Stimulated activated CD4-positive, alpha-beta T cell treated with anti-CD3 and anti-CD28 coated beads, Interleukin-2, amount 100 ng/mL, for 4 hours (primary cell): ENCODE data around the gene METTL9.
"Not testable (repeated sequence)": the region's sequence is repeated elsewhere in the genome, so short reads cannot be mapped to it uniquely, and the experiment has no call there.

Experiments
- DNase-seq: peaks from one replicate; pipeline ENCODE4 v3.0.0-alpha.2; 2020; ENCODE audit warnings: low read depth

The METTL9 gene

DNA sequence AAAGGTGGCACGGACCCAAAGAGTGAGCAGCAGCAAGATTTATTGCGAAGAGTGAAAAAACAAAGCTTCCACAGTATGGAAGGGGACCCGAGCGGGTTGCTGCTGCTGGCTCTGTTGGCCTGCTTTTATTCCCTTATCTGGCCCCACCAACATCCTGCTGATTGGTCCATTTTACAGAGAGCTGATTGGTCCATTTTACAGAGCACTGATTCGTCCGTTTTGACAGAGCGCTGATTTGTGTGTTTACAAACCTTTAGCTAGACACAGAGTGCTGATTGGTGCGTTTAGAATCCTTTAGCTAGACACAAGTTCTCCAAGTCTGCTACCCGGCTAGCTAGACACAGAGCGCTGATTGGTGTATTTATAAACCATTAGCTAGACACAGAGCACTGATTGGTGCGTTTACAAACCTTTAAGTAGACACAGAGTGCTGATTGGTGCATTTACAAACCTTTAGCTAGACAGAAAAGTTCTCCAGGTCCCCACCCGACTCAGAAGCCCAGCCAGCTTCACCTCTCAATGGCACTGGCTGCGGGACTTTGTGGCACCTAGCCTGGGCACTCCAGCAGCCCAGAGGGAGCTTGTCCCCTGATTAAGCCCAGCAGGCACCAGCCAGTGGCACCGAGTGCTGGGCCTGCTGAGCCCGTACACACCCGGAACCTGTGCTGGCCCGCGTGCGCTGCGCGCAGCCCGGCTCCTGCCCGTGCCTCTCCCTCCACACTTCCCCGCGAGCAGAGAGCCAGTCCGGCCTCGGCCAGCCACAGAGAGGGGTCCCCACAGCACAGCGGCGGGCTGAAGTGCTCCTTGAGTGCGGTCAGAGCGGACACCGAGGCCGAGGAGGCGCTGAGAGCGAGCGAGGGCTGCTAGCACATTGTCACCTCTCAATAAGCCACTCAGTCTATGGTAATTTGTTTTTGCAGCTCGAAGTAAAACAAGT is 37.9 kb downstream of the METTL9 start:
- DNase-seq, result no peak

DNA sequence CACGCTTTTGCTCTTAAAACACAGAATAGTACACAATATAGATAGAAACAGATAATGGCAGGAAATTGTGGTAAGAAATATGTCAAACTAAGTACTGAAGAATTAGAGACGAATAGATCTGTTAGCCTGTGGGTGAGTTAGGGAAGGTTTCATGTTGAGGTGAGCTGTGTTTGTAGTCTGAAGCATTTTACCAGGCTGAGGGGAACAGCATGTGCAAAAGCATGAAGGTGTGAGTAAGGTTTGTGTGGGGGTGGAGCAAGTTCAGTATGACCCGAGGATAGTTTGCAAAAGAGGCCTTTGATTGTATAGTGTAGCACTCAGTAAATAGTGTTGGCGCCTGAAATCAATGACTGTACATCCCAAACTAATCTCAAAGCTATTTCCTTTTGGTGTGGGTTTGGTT is 39.2 kb downstream of the METTL9 start:
- peak; percentile 23 for DNase-seq

DNA sequence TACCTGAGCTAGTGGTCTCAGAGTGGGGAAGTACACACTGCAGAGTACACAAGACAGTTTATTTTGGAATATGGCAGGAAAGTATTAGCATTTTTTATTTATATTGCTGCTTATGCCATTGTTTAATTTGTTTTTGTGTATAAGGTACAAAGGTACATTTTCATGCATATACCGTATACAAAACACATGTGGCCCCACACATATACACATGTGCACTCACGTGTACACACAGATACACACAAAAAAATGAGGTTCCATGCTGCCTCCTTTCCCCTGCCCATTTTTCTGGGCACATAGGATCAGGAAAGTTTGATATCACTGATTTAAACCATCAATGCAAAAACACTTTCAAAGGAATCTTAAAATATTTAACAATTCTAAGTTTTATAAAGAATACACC is 40.1 kb downstream of the METTL9 start:
- DNase-seq, result no peak

DNA sequence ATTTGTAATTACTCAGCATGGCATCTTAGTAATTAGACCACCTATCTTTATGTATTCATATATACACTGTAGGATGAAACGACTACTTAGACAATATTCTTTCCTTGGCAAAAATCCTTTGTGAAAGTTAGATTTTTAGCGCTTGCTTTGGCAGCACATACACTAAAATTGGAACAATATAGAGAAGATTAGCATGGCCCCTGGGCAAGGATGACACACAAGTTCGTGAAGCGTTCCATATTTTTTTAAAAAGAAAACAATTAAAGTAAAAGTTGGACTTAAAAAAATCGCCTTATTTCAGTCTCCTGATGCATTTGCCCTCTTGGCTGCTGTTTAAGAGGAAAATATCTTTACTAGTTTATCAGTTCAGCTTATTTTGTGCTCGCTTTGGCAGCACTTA is 42.5 kb downstream of the METTL9 start:
- no peak for DNase-seq

DNA sequence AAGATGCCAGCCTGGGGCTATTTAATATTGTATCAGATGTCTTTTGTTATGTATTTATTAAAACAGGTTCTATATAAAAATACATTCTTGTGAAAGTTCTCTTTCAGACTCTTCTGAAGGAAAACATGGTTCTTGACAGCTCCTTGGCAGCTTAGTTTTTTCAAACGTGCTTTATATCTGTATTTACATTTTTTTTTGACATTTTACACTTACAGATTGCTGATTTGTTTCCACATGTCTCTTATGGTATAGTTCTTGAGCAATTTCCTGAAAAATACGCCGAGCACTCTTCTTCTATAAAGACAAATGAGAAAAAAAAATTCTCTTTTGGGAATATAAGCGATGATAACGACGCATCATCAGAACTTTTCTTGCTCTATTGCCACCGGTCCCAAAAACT is 43.5 kb downstream of the METTL9 start:
- no peak for DNase-seq

DNA sequence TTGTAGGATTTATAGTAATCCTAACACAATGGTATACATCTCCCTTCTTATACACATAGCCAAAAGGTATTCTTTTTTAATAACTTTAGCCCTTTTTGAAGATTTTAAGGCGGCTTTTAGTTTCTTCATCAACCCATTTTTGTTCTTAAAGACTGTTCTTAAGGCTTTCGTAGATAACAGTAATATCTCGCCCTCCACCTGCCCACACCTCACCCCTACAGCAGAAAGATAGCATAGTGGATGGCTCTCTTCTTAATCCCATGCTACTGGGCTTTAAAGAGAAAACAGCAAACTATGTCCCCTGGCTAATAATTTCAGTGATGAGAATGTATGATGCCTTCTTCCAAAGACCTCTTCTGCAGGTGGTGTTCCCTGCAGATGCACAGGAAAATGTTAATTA is 44.4 kb downstream of the METTL9 start:
- DNase-seq, result no peak

DNA sequence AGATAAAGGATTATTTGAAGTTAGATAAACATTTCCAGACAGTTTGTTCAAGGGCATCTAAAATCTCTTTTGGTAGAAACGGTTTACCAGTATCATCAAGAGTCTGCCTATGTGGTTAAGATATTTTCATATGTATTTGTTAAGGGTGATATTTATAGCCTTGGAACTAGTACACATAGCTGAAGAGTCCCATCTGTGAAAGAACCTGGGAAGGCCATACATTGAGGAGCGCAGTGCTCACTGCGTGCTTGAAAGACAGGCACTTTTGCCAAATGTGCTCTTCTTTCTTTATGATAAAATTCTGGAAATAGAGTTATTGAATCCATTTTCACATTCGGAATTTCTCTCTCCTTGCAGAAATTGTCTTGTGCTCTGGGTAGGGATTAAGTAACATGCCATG is 45.3 kb downstream of the METTL9 start:
- no peak for DNase-seq

DNA sequence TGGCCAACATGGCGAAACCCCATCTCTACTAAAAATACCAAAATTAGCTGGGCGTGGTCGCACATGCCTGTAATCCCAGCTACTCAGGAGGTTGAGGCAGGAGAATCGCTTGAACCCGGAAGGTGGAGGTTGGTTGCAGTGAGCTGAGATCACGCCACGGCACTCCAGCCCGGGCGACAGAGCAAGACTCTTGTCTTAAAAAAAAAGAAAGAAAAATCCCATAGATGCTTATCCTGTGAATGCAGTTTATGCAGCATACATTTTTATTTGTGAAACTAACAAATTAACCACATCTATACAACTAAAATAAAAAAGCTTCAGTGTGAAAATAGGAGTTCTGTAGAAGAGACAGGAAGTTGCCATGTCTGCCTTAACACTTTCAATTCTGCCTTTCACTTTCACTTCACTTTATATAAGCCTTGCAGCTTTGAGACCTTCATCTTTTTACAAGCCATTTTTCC is 45.9 kb downstream of the METTL9 start:
- DNase-seq, result peak; percentile 6

DNA sequence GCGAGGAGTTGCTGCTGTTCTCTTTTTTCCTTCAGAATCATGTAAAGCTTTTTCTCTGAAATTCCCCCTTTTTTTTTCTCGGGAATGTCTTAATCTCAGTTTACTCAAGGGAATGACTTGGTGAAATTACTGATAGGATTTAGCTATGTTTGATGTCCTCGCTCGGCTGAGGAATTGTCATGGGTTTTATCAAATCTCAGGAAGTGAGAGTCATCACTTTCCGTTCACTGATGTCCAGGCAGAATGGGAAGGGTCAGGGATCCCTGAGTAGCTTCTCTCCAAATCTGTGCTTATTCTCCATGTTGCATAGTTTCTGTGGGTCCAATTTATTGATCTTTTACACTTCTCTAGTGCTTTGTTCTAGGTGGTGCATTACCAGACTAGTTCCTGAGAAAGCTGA is 46.7 kb downstream of the METTL9 start:
- DNase-seq, result no peak

DNA sequence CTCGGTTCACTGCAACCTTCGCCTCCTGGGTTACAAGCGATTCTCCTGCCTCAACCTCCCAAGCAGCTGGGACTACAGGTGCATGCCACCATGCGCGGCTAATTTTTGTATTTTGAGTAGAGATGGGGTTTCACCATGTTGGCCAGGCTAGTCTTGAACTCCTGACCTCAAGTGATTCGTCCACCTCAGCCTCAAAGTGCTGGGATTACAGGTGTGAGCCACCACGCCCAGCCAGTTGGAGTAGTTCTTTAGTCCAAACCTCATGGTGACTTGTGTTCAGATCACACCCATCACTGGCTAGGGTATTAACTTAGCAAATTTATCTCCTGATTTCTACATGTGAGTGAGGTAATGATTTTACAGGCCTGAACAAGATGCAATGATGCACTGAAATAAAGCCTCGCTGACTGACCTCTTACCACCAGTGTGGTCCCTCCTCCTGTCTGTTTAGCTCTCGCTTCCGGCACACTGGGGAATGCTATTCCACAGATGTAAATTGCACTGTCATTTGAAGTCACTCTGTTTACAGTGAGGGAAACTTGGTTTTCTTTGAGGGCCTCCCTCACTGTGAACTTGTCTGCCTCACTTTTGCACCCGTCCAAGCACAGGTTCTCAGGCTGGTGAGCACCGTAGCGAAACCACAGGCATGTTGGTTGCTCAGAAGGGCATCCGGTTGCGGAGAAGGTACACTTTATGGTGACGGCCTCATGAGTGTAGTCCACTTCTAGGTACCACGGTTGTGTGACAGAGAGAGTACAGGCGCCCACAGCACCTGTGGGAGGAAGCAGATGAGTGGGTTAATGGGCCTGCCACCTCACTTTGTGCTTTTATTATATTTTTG is 47.6 kb downstream of the METTL9 start:
- DNase-seq, result peak; percentile 57

DNA sequence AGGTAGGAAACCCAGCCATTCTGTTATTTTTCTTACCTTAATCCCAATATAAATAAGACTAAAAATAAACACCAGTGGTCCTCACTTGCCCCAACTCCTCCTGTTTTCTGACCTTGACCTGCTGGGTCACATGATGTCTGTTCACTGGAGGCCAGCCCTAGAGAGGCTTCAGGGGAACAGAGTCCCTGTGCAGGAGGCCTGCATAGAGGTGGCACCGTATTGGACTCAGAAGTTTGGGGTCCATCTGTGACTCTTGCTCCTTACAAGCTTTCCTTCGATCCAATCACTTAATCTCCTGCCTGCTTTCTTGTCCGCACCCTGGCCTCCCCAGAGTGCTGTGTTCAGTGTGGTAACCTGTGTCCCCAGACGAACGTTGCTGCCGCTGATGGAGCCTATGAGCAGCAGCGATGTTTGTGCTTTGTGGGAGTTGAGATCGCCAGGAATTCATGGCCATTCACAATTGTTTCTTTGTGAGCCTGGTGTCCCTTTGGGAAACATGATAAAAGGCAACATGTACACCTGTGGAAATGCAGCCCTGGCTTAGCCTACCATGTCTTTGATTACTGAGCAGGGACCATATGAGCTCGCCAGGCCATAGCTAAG is 48.3 kb downstream of the METTL9 start:
- no peak for DNase-seq

DNA sequence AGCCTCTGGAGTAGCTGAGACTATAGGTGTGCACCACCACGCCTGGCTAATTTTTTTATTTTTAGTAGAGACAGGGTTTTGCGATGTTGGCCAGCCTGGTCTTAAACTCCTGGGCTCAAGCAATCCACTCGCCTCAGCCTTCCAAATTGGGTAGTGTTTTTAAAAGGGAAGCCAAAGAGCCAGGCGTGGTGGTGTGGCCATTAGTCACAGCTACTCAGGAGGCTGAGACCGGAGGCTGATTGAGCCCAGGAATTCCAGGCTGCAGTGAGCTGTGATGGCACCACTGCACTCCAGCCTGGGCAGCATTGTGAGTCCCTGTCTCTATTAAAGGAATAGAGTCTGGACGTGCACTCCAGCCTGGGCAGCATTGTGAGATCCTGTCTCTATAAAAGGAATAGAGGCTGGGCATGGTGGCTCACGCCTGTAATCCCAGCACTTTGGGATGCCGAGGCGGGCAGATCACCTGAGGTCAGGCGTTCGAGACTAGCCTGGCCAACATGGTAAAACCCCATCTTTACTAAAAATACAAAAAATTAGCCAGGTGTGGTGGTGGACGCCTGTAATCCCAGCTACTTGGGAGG is 50.5 kb downstream of the METTL9 start:
- DNase-seq, result not testable (repeated sequence)

DNA sequence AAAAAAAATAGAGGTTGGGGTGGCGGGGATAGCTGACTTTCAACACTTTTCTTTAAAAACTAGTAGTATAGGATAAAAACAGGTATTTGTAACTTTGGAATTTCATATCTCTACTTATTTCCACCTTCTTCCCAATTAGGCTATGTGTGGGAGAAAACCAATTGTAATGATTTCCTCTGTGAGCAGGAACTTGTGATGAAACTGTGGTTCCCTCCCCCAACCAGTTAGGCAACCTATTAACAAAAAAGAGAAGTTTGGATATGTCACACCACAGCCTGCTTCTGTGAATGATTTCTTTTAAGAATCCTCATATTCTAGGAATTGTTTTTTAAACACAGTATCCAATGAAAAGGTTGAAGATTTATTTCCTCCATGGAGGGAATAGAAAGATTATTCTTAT is 51.1 kb downstream of the METTL9 start:
- DNase-seq, result no peak

DNA sequence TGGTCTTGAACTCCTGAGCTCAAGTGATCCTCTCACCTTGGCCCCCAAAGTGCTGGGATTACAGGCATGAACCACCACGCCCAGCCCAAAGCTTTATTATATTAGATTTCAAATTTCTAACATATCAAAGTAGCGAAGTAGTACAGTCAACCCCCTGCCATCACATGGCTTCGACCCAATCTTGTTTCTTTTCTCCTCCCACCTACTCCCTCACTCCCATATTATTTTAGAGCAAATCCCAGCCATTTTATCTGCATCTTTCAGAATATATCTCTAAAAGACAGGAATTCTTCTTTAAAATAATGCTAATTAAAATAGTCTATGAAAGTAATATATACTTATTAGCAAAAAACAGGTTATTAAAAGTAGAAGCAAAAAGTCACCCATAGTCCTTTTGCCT is 52.1 kb downstream of the METTL9 start:
- DNase-seq, result no peak

DNA sequence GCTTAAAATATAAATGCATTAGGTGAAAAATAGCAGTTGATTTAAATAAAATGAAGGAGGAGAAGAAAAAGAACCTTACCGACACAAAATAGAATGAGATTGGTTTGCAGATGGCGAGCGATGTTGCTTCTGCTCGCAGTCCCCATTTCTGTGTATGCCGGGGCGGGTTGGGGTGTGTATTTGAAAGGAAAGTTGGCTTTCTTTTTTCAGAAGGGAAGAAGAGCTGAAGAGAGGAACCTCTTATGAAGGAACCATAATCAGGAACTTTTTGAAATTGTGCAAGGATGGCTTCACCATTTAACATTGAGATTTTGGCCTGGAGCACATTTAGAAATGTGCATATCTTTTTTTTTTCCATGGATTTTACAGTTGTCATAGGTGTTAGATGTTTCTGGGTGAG is 53.1 kb downstream of the METTL9 start, which contains the start of gene IGSF6:
Gene IGSF6 (minus strand): TSS at position 156 of the 400 bp plus-strand sequence. CDS start 10 bp downstream, at position 146.
- no peak for DNase-seq

DNA sequence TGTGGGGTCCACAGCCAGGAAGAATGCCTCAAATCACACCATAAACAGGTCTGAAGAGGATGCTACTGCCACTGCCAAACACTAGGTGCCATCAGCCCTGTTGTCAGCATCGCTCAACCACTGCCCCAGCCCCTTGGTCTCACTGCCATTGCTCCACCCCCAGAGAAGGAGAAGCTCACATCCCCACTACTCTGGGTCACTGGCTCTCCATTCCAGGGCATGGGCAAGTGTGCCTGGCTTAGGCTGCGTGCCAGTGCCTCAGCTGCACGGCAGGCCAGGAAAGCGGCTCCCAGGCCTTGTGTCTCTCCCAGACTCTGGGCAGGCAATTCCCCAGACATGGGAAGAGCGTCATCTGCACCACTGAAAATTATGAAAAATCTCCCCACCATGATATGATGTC is 54.2 kb downstream of the METTL9 start:
- DNase-seq, result no peak

DNA sequence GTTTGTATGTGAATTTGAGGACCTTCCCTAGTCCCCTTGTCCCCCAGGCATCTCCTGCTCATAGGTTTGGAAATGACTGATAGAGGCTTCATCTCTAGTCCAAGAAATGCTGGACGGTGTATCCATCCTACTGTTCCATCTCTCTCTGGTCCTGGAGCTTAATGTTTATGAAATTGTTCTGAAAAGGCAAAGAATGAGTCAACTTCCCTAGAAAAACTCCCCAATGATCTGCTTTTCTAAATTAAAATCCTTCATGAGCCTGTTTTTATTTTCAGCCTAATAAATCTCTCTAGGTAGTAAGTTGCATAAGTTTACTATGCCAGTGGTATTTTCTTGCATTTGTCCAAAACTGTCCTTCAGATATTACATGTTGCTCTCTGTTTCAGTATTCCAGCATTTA is 55.1 kb downstream of the METTL9 start:
- DNase-seq, result no peak

DNA sequence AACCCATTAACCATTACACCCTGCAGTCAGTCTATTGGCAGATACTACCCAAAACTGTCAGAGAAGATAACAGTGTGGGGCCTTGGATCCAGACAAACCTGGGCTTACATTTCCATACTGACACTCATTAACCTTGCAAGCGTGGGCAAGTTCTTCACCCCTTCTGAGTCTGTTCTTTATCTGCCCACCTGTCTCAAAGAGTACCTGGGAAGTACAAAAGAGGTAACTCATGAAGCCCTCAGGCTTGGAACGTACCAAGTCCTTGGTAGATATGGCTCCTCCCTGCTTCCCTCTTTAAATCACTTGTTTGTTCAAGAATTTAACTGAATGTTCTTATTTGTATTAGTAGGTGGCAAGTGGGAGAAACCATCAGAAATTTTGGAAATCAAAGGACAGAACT is 55.5 kb downstream of the METTL9 start:
- no peak for DNase-seq

DNA sequence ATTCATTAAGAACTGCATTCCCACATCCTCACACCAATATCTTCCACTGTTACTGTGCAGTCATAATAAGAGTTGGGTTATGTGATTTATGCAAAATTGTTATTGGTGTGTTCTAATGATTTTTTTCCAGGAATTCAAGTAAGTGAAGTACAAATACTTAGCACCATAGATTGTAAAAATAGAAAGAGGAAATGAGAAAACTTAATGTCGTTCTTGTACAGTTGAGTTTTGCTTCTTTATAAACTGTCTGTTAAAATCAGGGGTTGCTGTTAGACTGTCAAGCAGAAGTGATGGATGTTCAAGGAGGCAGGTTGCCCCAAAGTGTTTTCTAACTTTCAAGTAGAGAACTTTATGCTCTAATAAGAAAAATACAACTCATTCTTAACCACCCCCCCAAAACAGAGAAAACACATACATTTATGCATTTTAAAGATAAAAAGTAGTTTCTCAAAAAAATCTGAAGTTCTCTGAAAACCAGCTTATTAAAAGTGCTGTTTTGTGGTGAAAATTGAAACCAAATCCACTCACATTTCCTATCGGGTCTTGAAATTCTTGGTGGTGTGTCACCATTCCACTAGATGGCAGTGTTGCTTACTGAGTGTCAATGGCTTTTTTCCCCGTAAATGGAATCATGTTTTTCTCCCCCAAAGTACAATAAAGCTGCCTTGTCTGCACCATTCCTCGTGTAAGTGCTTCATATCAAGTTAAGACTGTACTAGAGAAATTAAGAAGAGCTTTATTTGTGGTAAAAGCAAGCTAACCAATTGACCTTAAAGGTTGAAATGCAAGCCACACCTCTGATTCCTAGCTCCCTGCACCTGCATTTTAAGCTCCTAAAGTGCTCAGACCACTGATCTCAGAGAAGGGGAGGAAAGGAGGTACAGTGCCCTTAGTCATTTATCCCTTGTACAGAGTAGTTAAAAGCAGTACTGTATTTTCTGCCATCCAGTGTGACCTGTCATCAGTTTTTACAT is 57.7 kb downstream of the METTL9 start:
- peak; percentile 22 for DNase-seq

DNA sequence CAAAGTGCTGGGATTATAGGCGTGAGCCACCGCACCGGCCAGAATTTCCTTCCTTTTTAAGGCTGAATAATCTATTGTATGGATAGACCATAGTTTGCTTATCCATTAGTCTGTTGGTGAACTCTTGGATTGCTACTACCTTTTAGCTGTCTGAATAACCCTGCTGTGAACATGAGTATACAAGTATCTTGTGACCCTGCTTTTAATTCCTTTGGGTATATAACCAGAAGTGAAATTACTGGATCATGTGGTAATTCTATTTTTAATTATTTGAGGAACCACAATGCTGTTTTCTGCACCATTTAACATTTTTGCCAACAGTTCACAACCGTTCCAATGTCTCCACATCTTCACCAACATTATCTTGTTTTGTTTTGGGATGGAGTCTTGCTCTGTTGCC is 59.7 kb downstream of the METTL9 start:
- no peak for DNase-seq
